Epithelial cell of esophagus (primary cell): Measurements from ENCODE around the gene AK8.

ENCODE experiments used
- DNase-seq: peaks from one replicate; pipeline ENCODE4 v3.0.0; 2010; ENCODE audit warnings: low read depth
- H3K4me3 ChIP-seq: 2 replicates; pipeline ENCODE4 v1.5.1; 2011; ENCODE audit warnings: mild to moderate bottlenecking, low read length, control low read depth
- TF ChIP-seq, protein P1 (sequence below): IDR thresholded peaks from 2 replicates; pipeline ENCODE4 v1.5.1; 2011; ENCODE audit warnings: low read depth, mild to moderate bottlenecking, low read length, control low read depth, inconsistent platforms; ENCODE audit not compliant: insufficient read depth; ENCODE audit errors: missing control alignments

Gene AK8

GRCh38 chr9:132888151-132888550, 10.1 kb upstream of the AK8 start:
- no peak for DNase-seq
- TF ChIP-seq, protein P1, sequence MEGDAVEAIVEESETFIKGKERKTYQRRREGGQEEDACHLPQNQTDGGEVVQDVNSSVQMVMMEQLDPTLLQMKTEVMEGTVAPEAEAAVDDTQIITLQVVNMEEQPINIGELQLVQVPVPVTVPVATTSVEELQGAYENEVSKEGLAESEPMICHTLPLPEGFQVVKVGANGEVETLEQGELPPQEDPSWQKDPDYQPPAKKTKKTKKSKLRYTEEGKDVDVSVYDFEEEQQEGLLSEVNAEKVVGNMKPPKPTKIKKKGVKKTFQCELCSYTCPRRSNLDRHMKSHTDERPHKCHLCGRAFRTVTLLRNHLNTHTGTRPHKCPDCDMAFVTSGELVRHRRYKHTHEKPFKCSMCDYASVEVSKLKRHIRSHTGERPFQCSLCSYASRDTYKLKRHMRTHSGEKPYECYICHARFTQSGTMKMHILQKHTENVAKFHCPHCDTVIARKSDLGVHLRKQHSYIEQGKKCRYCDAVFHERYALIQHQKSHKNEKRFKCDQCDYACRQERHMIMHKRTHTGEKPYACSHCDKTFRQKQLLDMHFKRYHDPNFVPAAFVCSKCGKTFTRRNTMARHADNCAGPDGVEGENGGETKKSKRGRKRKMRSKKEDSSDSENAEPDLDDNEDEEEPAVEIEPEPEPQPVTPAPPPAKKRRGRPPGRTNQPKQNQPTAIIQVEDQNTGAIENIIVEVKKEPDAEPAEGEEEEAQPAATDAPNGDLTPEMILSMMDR, result no peak
- no peak overlapping the region for H3K4me3 ChIP-seq

DNA sequence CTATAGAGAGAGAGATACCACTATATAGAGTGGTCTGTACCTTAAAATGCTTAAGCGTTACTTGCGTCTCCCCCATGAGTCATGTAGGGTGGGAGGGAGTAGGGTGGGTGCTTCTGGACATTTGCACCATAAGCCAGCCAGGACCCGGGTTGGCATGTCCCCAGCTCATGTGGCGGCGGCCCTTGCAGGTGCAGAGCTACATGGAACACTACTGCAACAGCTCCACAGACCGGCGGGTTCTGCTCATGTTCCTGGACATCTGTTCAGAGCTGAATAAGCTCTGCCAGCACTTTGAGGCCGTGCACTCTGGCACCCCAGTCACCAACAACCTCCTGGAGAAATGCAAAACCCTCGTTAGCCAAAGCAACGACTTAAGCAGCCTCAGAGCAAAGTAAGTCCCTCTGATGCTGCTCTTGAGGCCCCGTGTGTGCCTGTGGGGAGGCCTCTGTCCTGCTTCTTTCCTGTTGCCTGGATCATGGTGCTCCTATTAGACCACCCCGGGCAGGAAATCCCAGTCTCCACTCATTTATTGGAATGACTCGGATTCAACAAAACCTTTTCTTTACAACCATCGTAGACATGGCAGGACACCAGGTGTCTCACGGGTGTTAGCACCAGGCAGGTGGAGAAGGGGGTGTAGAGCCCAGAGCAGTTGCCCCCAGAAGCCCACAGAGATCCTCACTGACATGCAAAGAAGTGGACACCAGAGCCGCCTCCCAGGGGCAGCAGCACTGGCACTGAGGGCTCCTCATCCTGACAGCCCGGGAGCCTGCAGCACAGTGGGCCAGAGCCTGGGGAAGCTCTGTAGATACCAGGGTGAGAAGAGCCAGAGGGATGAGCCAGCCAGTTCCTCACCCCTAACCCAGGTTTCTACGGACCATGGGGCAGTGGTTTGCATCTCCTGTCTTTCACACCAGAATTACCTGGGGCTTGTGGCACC, 9.4 kb upstream of the AK8 start:
- TF ChIP-seq, protein P1, result no peak
- DNase-seq, result no peak
- no peak overlapping the region for H3K4me3 ChIP-seq

GRCh38 chr9:132886334-132886725, 8.2 kb upstream of the AK8 start:
- TF ChIP-seq, protein P1, result no peak
- no peak for DNase-seq
- H3K4me3 ChIP-seq, result no peak overlapping the region

GRCh38 chr9:132885720-132886333, 7.7 kb upstream of the AK8 start:
- TF ChIP-seq, protein P1, result no peak
- H3K4me3 ChIP-seq, result no peak overlapping the region
- no peak for DNase-seq

- TF ChIP-seq, protein P1, result no peak
- H3K4me3 ChIP-seq, result no peak overlapping the region
- no peak for DNase-seq
Measured at GRCh38 chr9:132883349-132884294, 5.5 kb upstream of the AK8 start.

DNA sequence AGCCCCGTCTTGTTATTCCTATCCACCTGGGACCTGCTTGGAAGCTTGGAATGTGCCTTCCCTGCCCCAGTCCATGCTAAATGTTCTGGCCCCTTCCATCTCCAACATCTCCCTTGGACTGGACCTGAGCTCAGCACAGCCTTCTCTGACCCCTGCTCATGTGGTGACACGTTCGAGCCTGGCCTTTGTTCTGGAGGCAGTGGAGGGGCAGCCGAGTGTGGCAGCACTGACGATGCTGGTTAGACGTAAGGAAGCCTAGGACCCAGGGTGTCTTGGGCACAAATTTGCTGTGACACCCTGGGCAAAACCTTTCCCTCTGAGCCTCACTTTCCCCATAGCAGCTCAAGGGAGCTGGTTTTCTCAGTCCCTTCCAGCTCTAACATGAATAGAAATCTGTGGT, 4.5 kb upstream of the AK8 start:
- no peak overlapping the region for H3K4me3 ChIP-seq
- TF ChIP-seq, protein P1, result no peak
- no peak for DNase-seq
